NCI-H128 (cell line): ENCODE measurements around the gene OSBP2.

Source experiments
- DNase-seq: peaks from one replicate; lab custom pipeline; 2025; ENCODE audit not compliant: unreplicated experiment; lab: John Stamatoyannopoulos, UW

OSBP2 gene

GRCh38 chr22:30804626-30805025, 110.0 kb downstream of the OSBP2 start:
- no peak for DNase-seq

GRCh38 chr22:30806391-30806861, 111.8 kb downstream of the OSBP2 start:
- no peak for DNase-seq

GRCh38 chr22:30809086-30809485, 114.4 kb downstream of the OSBP2 start:
- DNase-seq, result no peak

GRCh38 chr22:30810105-30810504, 115.4 kb downstream of the OSBP2 start:
- DNase-seq, result no peak

- no peak for DNase-seq
Observed at GRCh38 chr22:30813936-30814335, 119.3 kb downstream of the OSBP2 start.

- DNase-seq, result no peak
Observed at GRCh38 chr22:30816413-30816812, 121.7 kb downstream of the OSBP2 start.

GRCh38 chr22:30821381-30821780, 126.7 kb downstream of the OSBP2 start:
- DNase-seq, result no peak

- no peak for DNase-seq
Observed at GRCh38 chr22:30821863-30822215, 127.2 kb downstream of the OSBP2 start.

- no peak for DNase-seq
Observed at GRCh38 chr22:30822216-30823014, 127.7 kb downstream of the OSBP2 start.

- no peak for DNase-seq
Observed at GRCh38 chr22:30823015-30823370, 128.3 kb downstream of the OSBP2 start.

GRCh38 chr22:30824096-30824495, 129.4 kb downstream of the OSBP2 start:
- DNase-seq, result no peak

- no peak for DNase-seq
Observed at GRCh38 chr22:30824711-30825110, 130.0 kb downstream of the OSBP2 start.

GRCh38 chr22:30825711-30826505, 131.2 kb downstream of the OSBP2 start:
- DNase-seq, result no peak

GRCh38 chr22:30826670-30827355, 132.1 kb downstream of the OSBP2 start:
- DNase-seq, result no peak

- no peak for DNase-seq
Observed at GRCh38 chr22:30827646-30828045, 133.0 kb downstream of the OSBP2 start.

- no peak for DNase-seq
Observed at GRCh38 chr22:30828187-30829155, 133.8 kb downstream of the OSBP2 start.

GRCh38 chr22:30829901-30830550, 135.4 kb downstream of the OSBP2 start:
- DNase-seq, result no peak

GRCh38 chr22:30830907-30831306, 136.2 kb downstream of the OSBP2 start:
- no peak for DNase-seq

- no peak for DNase-seq
Observed at GRCh38 chr22:30832407-30832987, 137.8 kb downstream of the OSBP2 start.

- no peak for DNase-seq
Observed at GRCh38 chr22:30833322-30833721, 138.6 kb downstream of the OSBP2 start.
